IMR-90 (cell line): Measurements from ENCODE around the gene PRKCA. TPM values are rescaled to one million over a fixed set of nuclear protein-coding genes. Genes with fewer than 3 reads are reported as not detected.

Experiments
- ATAC-seq: fragments of 200-7000 bp; cut with Tn5 transposase; 2 replicates; pipeline ENCODE4 v1.9.1; 2020; ENCODE audit warnings: low read depth, mild to moderate bottlenecking, moderate library complexity
- BruUV-seq: library from RNA; stranded (reverse); fragments of 400-500 nt; replicated peaks from 2 replicates; lab custom pipeline; 2021; lab: Mats Ljungman, UMichigan
- CTCF ChIA-PET: fragments of 300-600 bp; formaldehyde crosslinking; extraction: SDS; loops from one replicate; lab custom pipeline; 2021; ENCODE audit warnings: antibody characterized with exemption; lab: Yijun Ruan, JAX
- POLR2A ChIA-PET: fragments of 300-600 bp; sonication (Branson Sonifier 250); formaldehyde crosslinking; loops from one replicate; lab custom pipeline; 2022; ENCODE audit warnings: antibody characterized with exemption; ENCODE audit not compliant: unreplicated experiment; lab: Charles Lee
- DNase-seq: peaks from one replicate; pipeline ENCODE4 v3.0.0; 2013
- H2AFZ ChIP-seq: replicated peaks from 2 replicates; pipeline ENCODE3; 2013; ENCODE audit warnings: low read length, mild to moderate bottlenecking; ENCODE audit not compliant: poor library complexity
- H2AK5ac ChIP-seq: 2 replicates; pipeline ENCODE4 v1.6.1; 2013; ENCODE audit warnings: low read depth, low read length, inconsistent platforms
- H2AK9ac ChIP-seq: replicated peaks from 2 replicates; pipeline ENCODE3; 2013; ENCODE audit warnings: mild to moderate bottlenecking, low read depth, low read length, moderate library complexity; ENCODE audit not compliant: poor library complexity
- H2BK120ac ChIP-seq: 2 replicates; pipeline ENCODE4 v1.6.1; 2013; ENCODE audit warnings: low read depth, low read length, inconsistent platforms
- H2BK15ac ChIP-seq: 3 replicates; pipeline ENCODE4 v1.6.1; 2013; ENCODE audit warnings: low read depth, low read length, inconsistent platforms
- H2BK20ac ChIP-seq: 2 replicates; pipeline ENCODE4 v1.6.1; 2013; ENCODE audit warnings: low read depth, mild to moderate bottlenecking, inconsistent platforms, low read length, moderate library complexity
- H2BK5ac ChIP-seq: 2 replicates; pipeline ENCODE4 v1.6.1; 2013; ENCODE audit warnings: mild to moderate bottlenecking, low read depth, low read length, inconsistent platforms; ENCODE audit not compliant: poor library complexity, severe bottlenecking
- H3K14ac ChIP-seq: replicated peaks from 2 replicates; pipeline ENCODE4 v1.6.1; 2013; ENCODE audit warnings: low read depth, low read length, inconsistent platforms
- H3K18ac ChIP-seq: 2 replicates; pipeline ENCODE4 v1.6.1; 2013; ENCODE audit warnings: low read depth, low read length, control low read depth
- H3K23ac ChIP-seq: 2 replicates; pipeline ENCODE4 v1.6.1; 2013; ENCODE audit warnings: low read depth, low read length, inconsistent platforms
- H3K27ac ChIP-seq: 2 replicates; pipeline ENCODE4 v1.5.1; 2013; ENCODE audit warnings: mild to moderate bottlenecking, control low read depth, low read length; ENCODE audit not compliant: insufficient read depth
- H3K27me3 ChIP-seq: 2 replicates; pipeline ENCODE4 v1.6.1; 2013; ENCODE audit warnings: low read length; ENCODE audit not compliant: control insufficient read depth, insufficient read depth
- H3K36me3 ChIP-seq: 2 replicates; pipeline ENCODE4 v1.6.1; 2013; ENCODE audit warnings: low read length, mixed read lengths; ENCODE audit not compliant: control insufficient read depth, insufficient read depth
- H3K4ac ChIP-seq: 2 replicates; pipeline ENCODE4 v1.6.1; 2013; ENCODE audit warnings: low read depth, low read length, inconsistent platforms
- H3K4me1 ChIP-seq: 2 replicates; pipeline ENCODE4 v1.6.1; 2013; ENCODE audit warnings: low read length, mixed read lengths; ENCODE audit not compliant: control insufficient read depth, insufficient read depth
- H3K4me2 ChIP-seq: 2 replicates; pipeline ENCODE4 v1.6.1; 2013; ENCODE audit warnings: low read depth, mild to moderate bottlenecking, control low read depth, low read length, moderate library complexity
- H3K4me3 ChIP-seq: 2 replicates; pipeline ENCODE4 v1.5.1; 2013; ENCODE audit warnings: low read depth, mild to moderate bottlenecking, control low read depth, low read length, moderate library complexity; ENCODE audit not compliant: insufficient read depth
- H3K56ac ChIP-seq: 2 replicates; pipeline ENCODE4 v1.6.1; 2013; ENCODE audit warnings: low read length, inconsistent platforms; ENCODE audit not compliant: insufficient read depth; ENCODE audit errors: extremely low read depth
- H3K79me1 ChIP-seq, 2 experiments: 2 replicates each; pipeline ENCODE4 v1.6.1; 2013; ENCODE audit warnings: low read length in 2 of 2, inconsistent platforms in 1 of 2, low read depth in 1 of 2
- H3K9ac ChIP-seq: 2 replicates; pipeline ENCODE4 v1.6.1; 2013; ENCODE audit warnings: low read depth, low read length, control low read depth
- H3K9me1 ChIP-seq: 2 replicates; pipeline ENCODE4 v1.6.1; 2013; ENCODE audit warnings: low read length, inconsistent platforms; ENCODE audit not compliant: insufficient read depth
- H3K9me3 ChIP-seq: 2 replicates; pipeline ENCODE4 v1.6.1; 2013; ENCODE audit warnings: low read length; ENCODE audit not compliant: control insufficient read depth, insufficient read depth
- H4K20me1 ChIP-seq: 2 replicates; pipeline ENCODE4 v1.6.1; 2013; ENCODE audit warnings: low read length, inconsistent platforms; ENCODE audit not compliant: insufficient read depth
- H4K5ac ChIP-seq: 2 replicates; pipeline ENCODE4 v1.6.1; 2013; ENCODE audit warnings: mild to moderate bottlenecking, low read depth, low read length, control low read depth
- H4K8ac ChIP-seq, 2 experiments: 2 replicates each; pipeline ENCODE4 v1.6.1; 2013; ENCODE audit warnings: low read depth in 2 of 2, low read length in 2 of 2, control low read depth in 1 of 2, inconsistent platforms in 1 of 2
- H4K91ac ChIP-seq: 2 replicates; pipeline ENCODE4 v1.6.1; 2013; ENCODE audit warnings: low read depth, low read length, inconsistent platforms; ENCODE audit not compliant: insufficient read depth
- BHLHE40 ChIP-seq: fragments of 150-350 bp; IDR thresholded peaks from 2 replicates; pipeline ENCODE4 v1.6.1; 2016; ENCODE audit warnings: mild to moderate bottlenecking, low read depth, low read length
- CHD1 ChIP-seq: IDR thresholded peaks from 2 replicates; pipeline ENCODE4 v1.6.1; 2012; ENCODE audit warnings: low read depth, low read length, improper control_type of control experiment
- CTCF ChIP-seq: conservative IDR thresholded peaks from 2 replicates; pipeline ENCODE4 v1.5.1; 2012; ENCODE audit warnings: mild to moderate bottlenecking, low read depth, low read length, improper control_type of control experiment
- MAZ ChIP-seq: IDR thresholded peaks from 2 replicates; pipeline ENCODE4 v1.6.1; 2012; ENCODE audit warnings: low read depth, mild to moderate bottlenecking, low read length, improper control_type of control experiment, moderate library complexity, borderline replicate concordance
- MXI1 ChIP-seq: IDR thresholded peaks from 2 replicates; pipeline ENCODE4 v1.6.1; 2012; ENCODE audit warnings: low read depth, mild to moderate bottlenecking, low read length, moderate library complexity, borderline replicate concordance
- NFE2L2 ChIP-seq: fragments of 150-350 bp; IDR thresholded peaks from 2 replicates; pipeline ENCODE4 v1.6.1; 2016; ENCODE audit warnings: low read depth, mild to moderate bottlenecking, low read length
- POLR2A ChIP-seq: IDR thresholded peaks from 2 replicates; pipeline ENCODE4 v1.6.1; 2012; ENCODE audit warnings: mild to moderate bottlenecking, low read depth, low read length
- RCOR1 ChIP-seq: IDR thresholded peaks from 2 replicates; pipeline ENCODE4 v1.6.1; 2012; ENCODE audit warnings: mild to moderate bottlenecking, low read length, improper control_type of control experiment; ENCODE audit not compliant: insufficient replicate concordance
- WGBS, 2 experiments: methylation state at CpG; one replicate each; pipeline versions ENCODE4 v1.1.5 to v1.1.7; 2013; ENCODE audit warnings: missing lambda C conversion rate in 2 of 2; ENCODE audit not compliant: insufficient read length in 1 of 2; ENCODE audit errors: extremely low coverage in 2 of 2; 5-methylcytosine and 5-hydroxymethylcytosine counted together
- dilution Hi-C: fragments of 300-500 bp; cut with HindIII; formaldehyde crosslinking; loops from one replicate; pipeline ENCODE4 v1.14.3; 2018; ENCODE audit warnings: low sequenced_read_pairs; ENCODE audit not compliant: unreplicated experiment
- in situ Hi-C: fragments of 300-500 bp; cut with MboI; formaldehyde crosslinking; loops from 3 replicates; pipeline ENCODE4 v1.14.3; 2019; ENCODE audit warnings: low sequenced_read_pairs, inconsistent platforms, mixed read lengths
- intact Hi-C: fragments of 100-400 bp; cut with micrococcal nuclease; formaldehyde crosslinking; loops from 2 replicates; pipeline ENCODE4 v1.10.0; 2022
- polyA plus RNA-seq, 3 experiments: library from polyadenylated mRNA; depleted of rRNA; stranded (reverse); fragments of >200 nt; gene quantifications; 2 replicates each; pipeline ENCODE4 v1.2.3, GENCODE V29; 2012; ENCODE audit warnings: low replicate concordance in 1 of 3
- total RNA-seq: library from RNA; depleted of rRNA; stranded (reverse); fragments of >200 nt; gene quantifications from 2 replicates; pipeline ENCODE4 v1.2.3, GENCODE V29; 2012
- TF ChIP-seq, protein P1 (sequence below): fragments of 150-350 bp; IDR thresholded peaks from 2 replicates; pipeline ENCODE4 v1.6.1; 2016; ENCODE audit warnings: low read depth, mild to moderate bottlenecking, low read length, moderate library complexity, borderline replicate concordance
- TF ChIP-seq, protein P2 (sequence below): fragments of 150-350 bp; IDR thresholded peaks from 2 replicates; pipeline ENCODE4 v1.6.1; 2017; ENCODE audit warnings: mild to moderate bottlenecking, antibody characterized with exemption, low read length, low read depth

The PRKCA gene
- total and polyA plus RNA-seq, 2 of the 4 experiments (the other 2 are of a cell fraction): 31.0 to 46.0 TPM

GRCh38 chr17:66848496-66848895 lies 546.1 kb downstream of the PRKCA start:
- H3K14ac ChIP-seq: no peak overlapping the region

More at GRCh38 chr17:66848496-66848895, 546.1 kb downstream of the PRKCA start:
- 100% methylated on average over 2 of the region's 6 CpGs; no CpG with 5 or more reads in 1 of the 2 experiments for WGBS, 2 experiments
- no peak overlapping the region for H3K23ac ChIP-seq
- CTCF ChIA-PET: no interaction called here
- no peak overlapping the region for H3K4me3 ChIP-seq
- H3K79me1 ChIP-seq: no peaks in the 10 kb centered on the region
- no peak overlapping the region for H2AFZ ChIP-seq
- TF ChIP-seq CTCF (no peak), RCOR1 (no peak), BHLHE40 (no peak), MXI1 (no peak), NFE2L2 (no peak), CHD1 (no peak), MAZ (no peak), POLR2A (no peak)
- TF ChIP-seq, protein P1, sequence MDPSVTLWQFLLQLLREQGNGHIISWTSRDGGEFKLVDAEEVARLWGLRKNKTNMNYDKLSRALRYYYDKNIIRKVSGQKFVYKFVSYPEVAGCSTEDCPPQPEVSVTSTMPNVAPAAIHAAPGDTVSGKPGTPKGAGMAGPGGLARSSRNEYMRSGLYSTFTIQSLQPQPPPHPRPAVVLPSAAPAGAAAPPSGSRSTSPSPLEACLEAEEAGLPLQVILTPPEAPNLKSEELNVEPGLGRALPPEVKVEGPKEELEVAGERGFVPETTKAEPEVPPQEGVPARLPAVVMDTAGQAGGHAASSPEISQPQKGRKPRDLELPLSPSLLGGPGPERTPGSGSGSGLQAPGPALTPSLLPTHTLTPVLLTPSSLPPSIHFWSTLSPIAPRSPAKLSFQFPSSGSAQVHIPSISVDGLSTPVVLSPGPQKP: no peak
- TF ChIP-seq, protein P2, sequence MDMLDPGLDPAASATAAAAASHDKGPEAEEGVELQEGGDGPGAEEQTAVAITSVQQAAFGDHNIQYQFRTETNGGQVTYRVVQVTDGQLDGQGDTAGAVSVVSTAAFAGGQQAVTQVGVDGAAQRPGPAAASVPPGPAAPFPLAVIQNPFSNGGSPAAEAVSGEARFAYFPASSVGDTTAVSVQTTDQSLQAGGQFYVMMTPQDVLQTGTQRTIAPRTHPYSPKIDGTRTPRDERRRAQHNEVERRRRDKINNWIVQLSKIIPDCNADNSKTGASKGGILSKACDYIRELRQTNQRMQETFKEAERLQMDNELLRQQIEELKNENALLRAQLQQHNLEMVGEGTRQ: no peak
- no peaks in the 10 kb centered on the region for H3K9me3 ChIP-seq
- no peak overlapping the region for H3K4me2 ChIP-seq
- intact Hi-C loops (loop anchor here (10.0 kb wide), 1 partner anchor 1094 kb away; no protein-coding TSS in a partner anchor), in situ Hi-C loops (no loop called here), dilution Hi-C loops (no loop called here)
- H2BK120ac ChIP-seq: no peak overlapping the region
- H3K9me1 ChIP-seq: no peaks in the 10 kb centered on the region
- H4K5ac ChIP-seq: no peak overlapping the region
- no peak overlapping the region for H4K8ac ChIP-seq
- no peak overlapping the region for H2BK15ac ChIP-seq
- no peaks in the 10 kb centered on the region for H3K4me1 ChIP-seq
- no peaks in the 10 kb centered on the region for H3K36me3 ChIP-seq
- no peaks in the 10 kb centered on the region; the same call in 1 of the 2 replicates for H4K20me1 ChIP-seq
- H2AK9ac ChIP-seq: no peak overlapping the region
- no peak overlapping the region for H3K27ac ChIP-seq
- H2AK5ac ChIP-seq: no peak overlapping the region
- no peak overlapping the region for H2BK5ac ChIP-seq
- H3K56ac ChIP-seq: no peak overlapping the region
- POLR2A ChIA-PET: no interaction called here
- H3K9ac ChIP-seq: no peak overlapping the region
- no peak overlapping the region for H2BK20ac ChIP-seq
- ATAC-seq (no peak), DNase-seq (no peak)
- H4K91ac ChIP-seq: no peak overlapping the region
- no peak overlapping the region for H3K4ac ChIP-seq
- H3K27me3 ChIP-seq: peaks cover 8% of the 10 kb centered on the region
- H3K18ac ChIP-seq: no peak overlapping the region
- BruUV-seq: no TSS peak
